ENCODE measurements around the gene PDE3A. TPM values are rescaled to one million over a fixed set of nuclear protein-coding genes. Genes with fewer than 3 reads are reported as not detected.

PDE3A gene
- total RNA-seq, 1 donor: 16.2 TPM

DNA sequence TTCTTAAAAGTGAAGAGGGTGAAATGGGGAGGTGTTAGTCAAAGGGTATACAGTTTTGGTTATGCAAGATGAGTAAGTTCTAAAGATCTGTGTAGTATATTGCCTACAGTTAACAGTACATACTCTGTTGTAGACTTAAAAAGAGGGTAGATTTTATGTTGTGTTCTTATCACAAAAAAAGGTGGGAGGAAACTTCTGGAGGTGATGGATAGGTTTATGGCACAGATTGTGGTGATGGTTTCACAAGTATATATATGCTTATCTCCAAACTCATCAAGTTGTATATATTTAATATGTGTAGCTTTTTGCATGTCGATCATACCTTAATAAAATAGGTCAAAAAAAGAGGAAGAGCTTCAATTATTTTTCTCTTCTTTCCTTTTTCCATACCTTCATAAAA lies 64.0 kb downstream of the PDE3A start:
- no peak for DNase-seq (ENCODE audit: low read depth)
- H3K4me3 ChIP-seq (ENCODE audit: low read depth, low read length): no peak overlapping the region
- TF ChIP-seq, protein P1, sequence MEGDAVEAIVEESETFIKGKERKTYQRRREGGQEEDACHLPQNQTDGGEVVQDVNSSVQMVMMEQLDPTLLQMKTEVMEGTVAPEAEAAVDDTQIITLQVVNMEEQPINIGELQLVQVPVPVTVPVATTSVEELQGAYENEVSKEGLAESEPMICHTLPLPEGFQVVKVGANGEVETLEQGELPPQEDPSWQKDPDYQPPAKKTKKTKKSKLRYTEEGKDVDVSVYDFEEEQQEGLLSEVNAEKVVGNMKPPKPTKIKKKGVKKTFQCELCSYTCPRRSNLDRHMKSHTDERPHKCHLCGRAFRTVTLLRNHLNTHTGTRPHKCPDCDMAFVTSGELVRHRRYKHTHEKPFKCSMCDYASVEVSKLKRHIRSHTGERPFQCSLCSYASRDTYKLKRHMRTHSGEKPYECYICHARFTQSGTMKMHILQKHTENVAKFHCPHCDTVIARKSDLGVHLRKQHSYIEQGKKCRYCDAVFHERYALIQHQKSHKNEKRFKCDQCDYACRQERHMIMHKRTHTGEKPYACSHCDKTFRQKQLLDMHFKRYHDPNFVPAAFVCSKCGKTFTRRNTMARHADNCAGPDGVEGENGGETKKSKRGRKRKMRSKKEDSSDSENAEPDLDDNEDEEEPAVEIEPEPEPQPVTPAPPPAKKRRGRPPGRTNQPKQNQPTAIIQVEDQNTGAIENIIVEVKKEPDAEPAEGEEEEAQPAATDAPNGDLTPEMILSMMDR (IDR thresholded peaks at IDR 0.05; ENCODE audit: insufficient read depth, low read length): no peak

DNA sequence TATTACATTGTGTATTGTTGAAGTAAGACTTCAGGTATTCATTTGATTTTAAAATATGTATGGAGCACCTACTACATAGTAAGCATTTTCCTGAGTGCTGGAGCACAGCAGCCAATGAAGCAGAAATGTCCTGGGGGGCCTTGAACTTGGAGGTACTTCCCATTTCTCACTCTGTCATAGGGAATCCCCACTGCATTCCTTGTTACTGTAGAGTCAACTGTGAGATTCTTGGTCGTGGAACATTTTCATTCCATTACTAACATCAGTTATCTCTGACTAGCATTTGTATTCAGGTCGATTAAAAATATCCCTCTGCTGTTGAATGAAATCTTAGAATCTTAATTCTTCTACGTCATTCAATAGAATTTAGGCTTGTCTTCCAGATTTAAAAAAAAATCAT lies 66.7 kb downstream of the PDE3A start:
- DNase-seq (ENCODE audit: low read depth): peak; percentile 47
- TF ChIP-seq, protein P1 (IDR thresholded peaks at IDR 0.05; ENCODE audit: insufficient read depth, low read length): no peak
- no peak overlapping the region for H3K4me3 ChIP-seq (ENCODE audit: low read depth, low read length)

DNA sequence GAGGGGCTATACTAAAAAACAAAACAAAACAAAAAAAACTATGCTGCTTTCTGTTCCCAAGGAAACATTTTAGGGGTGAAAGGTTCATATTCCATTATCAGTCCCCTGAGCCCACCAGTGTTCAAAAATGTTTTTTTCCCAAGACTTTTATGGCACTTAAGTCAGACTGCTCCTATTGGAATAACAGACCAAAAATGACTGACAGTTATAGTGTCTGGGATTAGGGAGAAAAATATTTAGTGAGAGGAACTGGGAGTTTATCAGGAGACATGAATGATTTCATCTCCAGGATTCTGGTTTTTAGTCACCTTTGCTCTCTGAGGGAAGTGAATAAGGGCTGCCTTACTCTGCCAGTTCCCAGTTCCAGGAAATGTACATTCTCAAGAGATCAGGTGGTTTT lies 68.0 kb downstream of the PDE3A start:
- DNase-seq (ENCODE audit: low read depth): peak; percentile 30
- no peak overlapping the region for H3K4me3 ChIP-seq (ENCODE audit: low read depth, low read length)
- TF ChIP-seq, protein P1 (IDR thresholded peaks at IDR 0.05; ENCODE audit: insufficient read depth, low read length): no peak

DNA sequence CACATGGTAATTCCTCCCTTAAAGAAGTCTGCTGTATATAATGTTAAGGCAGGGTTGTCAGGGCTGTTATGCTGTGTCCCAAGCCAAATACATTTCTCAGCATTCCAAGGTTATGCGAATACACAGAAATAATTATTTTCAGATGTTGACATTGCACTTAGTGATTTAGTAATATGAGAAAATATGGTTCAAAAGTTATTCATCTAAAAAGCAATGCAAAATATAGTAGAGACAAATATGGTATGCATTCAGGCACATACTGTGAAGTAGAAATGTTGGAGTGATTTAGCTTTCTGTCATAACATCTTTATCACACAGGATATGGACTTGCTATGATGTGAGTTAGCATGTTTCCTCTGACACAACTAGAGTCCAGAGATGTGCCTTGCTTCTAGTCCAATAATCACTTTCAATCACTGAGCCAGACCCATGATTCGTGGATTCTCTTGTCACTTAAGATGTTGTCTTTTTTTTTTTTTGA lies 70.0 kb downstream of the PDE3A start:
- DNase-seq (ENCODE audit: low read depth): peak; percentile 79
- TF ChIP-seq, protein P1 (IDR thresholded peaks at IDR 0.05; ENCODE audit: insufficient read depth, low read length): no peak
- H3K4me3 ChIP-seq (ENCODE audit: low read depth, low read length): no peak overlapping the region

DNA sequence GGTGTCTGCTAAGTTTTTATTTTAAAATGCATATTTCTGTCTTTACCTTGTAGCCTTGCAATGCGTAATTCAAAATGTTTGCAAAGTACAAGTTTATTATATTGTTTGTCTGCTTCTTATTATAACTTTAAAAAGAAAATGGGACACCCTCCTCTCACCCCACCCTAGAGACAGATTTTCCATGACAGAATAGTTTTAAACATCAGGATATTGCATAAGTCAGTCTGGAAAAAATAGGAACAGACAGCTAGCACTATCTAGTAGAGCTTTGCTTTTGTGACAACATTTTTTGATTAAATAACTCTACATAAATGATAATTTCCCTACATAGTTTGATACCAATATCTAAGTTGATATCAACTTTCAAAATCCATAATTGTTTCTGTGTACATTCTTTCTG lies 71.3 kb downstream of the PDE3A start:
- TF ChIP-seq, protein P1 (IDR thresholded peaks at IDR 0.05; ENCODE audit: insufficient read depth, low read length): no peak
- DNase-seq (ENCODE audit: low read depth): no peak
- no peak overlapping the region for H3K4me3 ChIP-seq (ENCODE audit: low read depth, low read length)

DNA sequence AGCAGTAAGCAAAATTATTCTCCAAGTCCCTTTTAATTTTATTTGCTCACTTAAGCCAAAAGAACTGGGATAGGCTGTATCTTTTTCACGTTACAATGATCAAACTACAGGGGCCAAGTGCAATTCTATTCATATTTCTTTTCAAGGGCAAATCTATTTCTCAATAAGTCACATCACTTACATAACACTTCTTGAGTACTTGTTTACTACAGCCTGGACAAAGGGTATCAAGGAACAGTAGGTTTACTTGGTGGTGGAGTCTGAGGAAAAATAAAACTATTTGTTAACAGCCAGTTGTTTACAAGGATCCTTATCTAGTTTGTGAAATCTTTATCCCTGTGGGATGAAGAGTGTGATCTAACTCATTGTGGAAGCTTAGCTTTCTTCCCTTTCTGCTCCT lies 72.1 kb downstream of the PDE3A start:
- TF ChIP-seq, protein P1 (IDR thresholded peaks at IDR 0.05; ENCODE audit: insufficient read depth, low read length): no peak
- DNase-seq (ENCODE audit: low read depth): no peak
- no peak overlapping the region for H3K4me3 ChIP-seq (ENCODE audit: low read depth, low read length)

DNA sequence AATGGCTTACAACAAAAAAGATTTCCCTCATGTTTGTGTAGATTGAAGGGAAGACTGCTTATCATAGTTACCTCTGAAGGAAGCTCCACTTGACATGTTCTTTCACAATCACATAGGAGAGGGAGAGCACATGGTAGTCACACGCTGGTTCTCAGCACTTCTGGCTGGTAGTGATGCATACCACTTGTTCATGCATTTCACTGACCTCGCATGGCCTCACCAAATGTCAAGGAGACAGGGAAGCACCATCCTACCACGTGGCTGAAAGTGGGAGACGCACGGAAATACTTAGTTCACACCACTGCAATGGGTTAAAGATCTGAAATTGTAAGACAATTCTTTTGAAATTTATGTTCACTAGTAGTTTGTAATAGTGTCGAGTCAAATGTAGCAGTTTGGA lies 74.0 kb downstream of the PDE3A start:
- no peak for DNase-seq (ENCODE audit: low read depth)
- no peak overlapping the region for H3K4me3 ChIP-seq (ENCODE audit: low read depth, low read length)
- TF ChIP-seq, protein P1 (IDR thresholded peaks at IDR 0.05; ENCODE audit: insufficient read depth, low read length): no peak

Data from fibroblast of the aortic adventitia (primary cell).